A549 (cell line): ENCODE measurements around the gene OGDH. TPM values are rescaled to one million over a fixed set of nuclear protein-coding genes. Genes with fewer than 3 reads are reported as not detected.

Experiments used
- ATAC-seq, 2 experiments: fragments of 200-7000 bp in 1 of 2; fragments of >200 bp in 1 of 2; cut with Nextera tagmentation in 1 of 2; cut with Tn5 transposase in 1 of 2; 3 replicates each; pipeline versions ENCODE4 v1.8.0 to v1.9.1; 2018 to 2020; ENCODE audit warnings: mild to moderate bottlenecking in 1 of 2, moderate library complexity in 1 of 2
- CTCF ChIA-PET: fragments of 300-600 bp; sonication (Branson Sonifier 250); formaldehyde crosslinking; extraction: SDS; loops from one replicate; lab custom pipeline; 2021; ENCODE audit warnings: antibody characterized with exemption, inconsistent platforms; lab: Yijun Ruan, JAX
- POLR2A ChIA-PET: fragments of 350-600 bp; formaldehyde crosslinking; extraction: SDS; loops from one replicate; lab custom pipeline; 2021; ENCODE audit warnings: antibody characterized with exemption, inconsistent platforms; lab: Yijun Ruan, JAX
- DNase-seq, 2 experiments: peaks; one replicate each; pipeline versions ENCODE4 v3.0.0 to v3.0.0-alpha.2; 2011 to 2016; ENCODE audit warnings: low read depth in 1 of 2, low spot score in 1 of 2
- FAIRE-seq: peaks from 2 replicates; lab custom pipeline; 2011; peaks lifted over from hg19 to GRCh38; lab: Jason Lieb, UNC
- H3K27ac ChIP-seq, 2 experiments: fragments of >200 bp; sonication (Bioruptor Twin); formaldehyde crosslinking; 3 replicates each; pipeline ENCODE4 v1.5.1; 2016 to 2017
- H3K4me1 ChIP-seq: fragments of >200 bp; sonication (Bioruptor Twin); formaldehyde crosslinking; 3 replicates; pipeline ENCODE4 v1.6.1; 2016
- H3K4me2 ChIP-seq: fragments of >200 bp; sonication (Bioruptor Twin); formaldehyde crosslinking; 3 replicates; pipeline ENCODE4 v1.6.1; 2016
- H3K4me3 ChIP-seq: fragments of >200 bp; sonication (Bioruptor Twin); formaldehyde crosslinking; 3 replicates; pipeline ENCODE4 v1.5.1; 2016
- H3K9me3 ChIP-seq: fragments of >200 bp; sonication (Bioruptor Twin); formaldehyde crosslinking; 3 replicates; pipeline ENCODE4 v1.6.1; 2016
- BCL3 ChIP-seq: fragments of >200 bp; sonication (Bioruptor Twin); formaldehyde crosslinking; IDR thresholded peaks from 3 replicates; pipeline ENCODE4 v1.6.1; 2016
- BHLHE40 ChIP-seq: IDR thresholded peaks from 2 replicates; pipeline ENCODE4 v1.6.1; 2012; ENCODE audit warnings: low read depth, low read length, inconsistent platforms
- CBX2 ChIP-seq: fragments of 200-600 bp; sonication (generic); IDR thresholded peaks from 2 replicates; pipeline ENCODE4 v1.6.1; 2016; ENCODE audit warnings: low read depth, mild to moderate bottlenecking, borderline replicate concordance
- CBX8 ChIP-seq: fragments of 200-600 bp; sonication (generic); IDR thresholded peaks from 2 replicates; pipeline ENCODE4 v1.6.1; 2016
- CHD4 ChIP-seq: fragments of 200-600 bp; sonication (generic); IDR thresholded peaks from 2 replicates; pipeline ENCODE4 v1.6.1; 2016; ENCODE audit warnings: antibody characterized with exemption, mild to moderate bottlenecking, borderline replicate concordance
- EHF ChIP-seq: fragments of 250-450 bp; sonication (Bioruptor Pico); IDR thresholded peaks from 2 replicates; pipeline ENCODE4 v1.5.0; 2020; ENCODE audit warnings: mild to moderate bottlenecking
- FOSL2 ChIP-seq, 2 experiments: fragments of 450-650 bp in 1 of 2; fragments of >200 bp in 1 of 2; sonication (Bioruptor Twin) in 1 of 2; formaldehyde crosslinking; IDR thresholded peaks; 2 replicates each; pipeline versions ENCODE4 v1.5.0 to v1.6.1; 2016 to 2020; ENCODE audit warnings: mild to moderate bottlenecking in 1 of 2, moderate library complexity in 1 of 2
- FOXS1 ChIP-seq: fragments of 250-450 bp; sonication (Bioruptor Pico); IDR thresholded peaks from 2 replicates; pipeline ENCODE4 v1.5.0; 2020; ENCODE audit warnings: mild to moderate bottlenecking, moderate library complexity
- GATA3 ChIP-seq: IDR thresholded peaks from 2 replicates; pipeline ENCODE4 v1.6.1; 2012; ENCODE audit warnings: borderline replicate concordance
- HDAC2 ChIP-seq: fragments of 200-600 bp; sonication (generic); IDR thresholded peaks from 2 replicates; pipeline ENCODE4 v1.6.1; 2016
- HOXA7 ChIP-seq: fragments of 250-450 bp; sonication (Bioruptor Pico); IDR thresholded peaks from 2 replicates; pipeline ENCODE4 v1.5.0; 2020; ENCODE audit warnings: mild to moderate bottlenecking, moderate library complexity
- HOXB13 ChIP-seq: fragments of 250-450 bp; sonication (Bioruptor Pico); IDR thresholded peaks from 2 replicates; pipeline ENCODE4 v1.5.0; 2020; ENCODE audit warnings: low read depth, mild to moderate bottlenecking, moderate library complexity
- JUNB ChIP-seq: fragments of >200 bp; sonication (Bioruptor Twin); formaldehyde crosslinking; IDR thresholded peaks from 2 replicates; pipeline ENCODE4 v1.6.1; 2016
- KDM1A ChIP-seq: fragments of 200-600 bp; sonication (generic); IDR thresholded peaks from 2 replicates; pipeline ENCODE4 v1.6.1; 2016; ENCODE audit warnings: low read depth, mild to moderate bottlenecking
- MYC ChIP-seq: IDR thresholded peaks from 2 replicates; pipeline ENCODE4 v1.6.1; 2012; ENCODE audit warnings: mild to moderate bottlenecking, inconsistent platforms, low read length, improper control_type of control experiment, borderline replicate concordance
- NPAS2 ChIP-seq: fragments of 250-450 bp; sonication (Bioruptor Pico); IDR thresholded peaks from 2 replicates; pipeline ENCODE4 v1.8.0; 2022; ENCODE audit warnings: mild to moderate bottlenecking, moderate library complexity, borderline replicate concordance
- NR3C1 ChIP-seq: fragments of >200 bp; sonication (Bioruptor Twin); formaldehyde crosslinking; IDR thresholded peaks from 3 replicates; pipeline ENCODE4 v1.6.1; 2017
- PHF8 ChIP-seq: fragments of 200-600 bp; sonication (generic); IDR thresholded peaks from 2 replicates; pipeline ENCODE4 v1.6.1; 2016; ENCODE audit warnings: low read depth, mild to moderate bottlenecking, antibody characterized with exemption, moderate library complexity, borderline replicate concordance
- POLR2A ChIP-seq: IDR thresholded peaks from 2 replicates; pipeline ENCODE4 v1.6.1; 2012; ENCODE audit warnings: mild to moderate bottlenecking, low read length
- RARB ChIP-seq: fragments of 250-450 bp; sonication (Bioruptor Pico); IDR thresholded peaks from 2 replicates; pipeline ENCODE4 v1.8.0; 2021; ENCODE audit warnings: mild to moderate bottlenecking, moderate library complexity
- REST ChIP-seq: fragments of 200-600 bp; sonication (generic); IDR thresholded peaks from 2 replicates; pipeline ENCODE4 v1.6.1; 2016; ENCODE audit warnings: antibody characterized with exemption, mild to moderate bottlenecking, moderate library complexity
- TFCP2L1 ChIP-seq: fragments of 250-450 bp; sonication (Bioruptor Pico); IDR thresholded peaks from 2 replicates; pipeline ENCODE4 v1.5.0; 2021; ENCODE audit warnings: mild to moderate bottlenecking
- USF2 ChIP-seq: fragments of 450-650 bp; IDR thresholded peaks from 2 replicates; pipeline ENCODE4 v1.6.1; 2014; ENCODE audit warnings: antibody characterized with exemption
- ZFP36 ChIP-seq: fragments of 450-650 bp; IDR thresholded peaks from 2 replicates; pipeline ENCODE4 v1.6.1; 2014; ENCODE audit warnings: borderline replicate concordance; ENCODE audit not compliant: partially characterized antibody
- ZNF302 ChIP-seq: fragments of 250-450 bp; sonication (Bioruptor Pico); IDR thresholded peaks from 2 replicates; pipeline ENCODE4 v1.9.0; 2021; ENCODE audit warnings: inconsistent platforms, mild to moderate bottlenecking, moderate library complexity
- ZSCAN20 ChIP-seq: fragments of 250-450 bp; sonication (Bioruptor Pico); IDR thresholded peaks from 2 replicates; pipeline ENCODE4 v1.8.0; 2022; ENCODE audit warnings: mild to moderate bottlenecking, moderate library complexity
- WGBS: methylation state at CpG from one replicate; pipeline ENCODE4 v1.1.6; 2017; ENCODE audit errors: missing lambda C conversion rate; 5-methylcytosine and 5-hydroxymethylcytosine counted together
- polyA plus RNA-seq, 4 experiments: library from polyadenylated mRNA; depleted of rRNA in 3 of 4; stranded (reverse); fragments of >200 nt; fragmentation: RNase III in 1 of 4; extraction: RNeasy Plus Mini Kit Qiagen cat#74134 plus additional on column Dnase treatment in 1 of 4; gene quantifications; 2 replicates in 3 of 4; 3 replicates in 1 of 4; pipeline ENCODE4 v1.2.3, GENCODE V29; 2011 to 2017

OGDH gene
- polyA plus RNA-seq, 2 of the 4 experiments (the other 2 are of a cell fraction) = 32.5 to 38.8 TPM

GRCh38 chr7:44681645-44682044, 75.2 kb downstream of the OGDH start:
- 95% methylated on average over 9 of the region's 9 CpGs for WGBS
- peaks cover 26% of the 10 kb centered on the region for H3K4me1 ChIP-seq
- no peak overlapping the region for H3K4me2 ChIP-seq
- H3K9me3 ChIP-seq = no peaks in the 10 kb centered on the region
- H3K27ac ChIP-seq = no peak overlapping the region
- ATAC-seq = no peak
- CTCF ChIA-PET = interaction anchor here (0.6 kb wide), 1 partner anchor 255 kb away, joined by 3 read pairs; no protein-coding TSS in a partner anchor
- no peak for FAIRE-seq
- POLR2A ChIA-PET = no interaction called here
- DNase-seq = no peak
- TF ChIP-seq PHF8 = no peak
- no peak for TF ChIP-seq EHF (CRISPR knock-in tag)
- no peak for TF ChIP-seq CBX2
- TF ChIP-seq GATA3 = no peak
- TF ChIP-seq HOXA7 (CRISPR knock-in tag) = no peak
- TF ChIP-seq BHLHE40 = no peak
- no peak for TF ChIP-seq ZNF302 (CRISPR knock-in tag)
- no peak overlapping the region for H3K4me3 ChIP-seq

- H3K9me3 ChIP-seq = no peaks in the 10 kb centered on the region
- no peak for DNase-seq
- H3K4me3 ChIP-seq = no peak overlapping the region
- POLR2A ChIA-PET = no interaction called here
- no peak for FAIRE-seq
- CTCF ChIA-PET = no interaction called here
- ATAC-seq = no peak
- TF ChIP-seq ZNF302 (CRISPR knock-in tag) = no peak
- no peak overlapping the region for H3K4me2 ChIP-seq
- H3K4me1 ChIP-seq = no peaks in the 10 kb centered on the region
- WGBS = 84% methylated on average over 1 of the region's 1 CpG
- no peak overlapping the region for H3K27ac ChIP-seq
These were observed 79.3 kb downstream of the OGDH start for GRCh38 chr7:44685723-44686122.

- Histone ChIP-seq H3K4me3 (no peak overlapping the region), H3K4me2 (no peak overlapping the region), H3K4me1 (no peaks in the 10 kb centered on the region), H3K27ac (no peak overlapping the region), H3K9me3 (no peaks in the 10 kb centered on the region)
- ChIA-PET CTCF (no interaction called here), POLR2A (no interaction called here)
- TF ChIP-seq ZSCAN20 (CRISPR knock-in tag) (no peak), HOXA7 (CRISPR knock-in tag) (no peak), TFCP2L1 (no peak), CBX8 (no peak), RARB (CRISPR knock-in tag) (no peak), MYC (no peak), FOXS1 (CRISPR knock-in tag) (no peak)
- ATAC-seq (no peak), DNase-seq (no peak), FAIRE-seq (no peak)
- 99% methylated on average over 2 of the region's 2 CpGs for WGBS
These were observed 83.0 kb downstream of the OGDH start for GRCh38 chr7:44689427-44689826.

- H3K4me3 ChIP-seq = no peak overlapping the region
- H3K4me1 ChIP-seq = no peaks in the 10 kb centered on the region
- H3K27ac ChIP-seq = no peak overlapping the region
- 85% methylated on average over 19 of the region's 19 CpGs for WGBS
- no peak overlapping the region for H3K4me2 ChIP-seq
- FAIRE-seq = no peak
- no peak for TF ChIP-seq CHD4
- TF ChIP-seq HDAC2 = no peak
- no peak for TF ChIP-seq HOXB13 (CRISPR knock-in tag)
- TF ChIP-seq JUNB = no peak
- TF ChIP-seq REST = no peak
- TF ChIP-seq USF2 = no peak
- TF ChIP-seq POLR2A = no peak
- TF ChIP-seq FOXS1 (CRISPR knock-in tag) = no peak
- TF ChIP-seq BCL3 = no peak
- no peak for TF ChIP-seq ZFP36
- TF ChIP-seq NPAS2 = no peak
- TF ChIP-seq KDM1A = no peak
- TF ChIP-seq FOSL2 (IDR thresholded peaks at IDR 0.05) = no peak
- no peak for TF ChIP-seq FOSL2 (CRISPR knock-in tag; IDR thresholded peaks at IDR 0.05)
- TF ChIP-seq NR3C1 = no peak
- ATAC-seq = peak; percentile 47 to 55; a peak in 4 of 6 replicates
- no peak for DNase-seq
- no peaks in the 10 kb centered on the region for H3K9me3 ChIP-seq
- POLR2A ChIA-PET = no interaction called here
- CTCF ChIA-PET = no interaction called here
These were observed 87.3 kb downstream of the OGDH start for GRCh38 chr7:44693641-44694313.
